Measurements from ENCODE around the gene TMEM200C.

Gene TMEM200C

DNA sequence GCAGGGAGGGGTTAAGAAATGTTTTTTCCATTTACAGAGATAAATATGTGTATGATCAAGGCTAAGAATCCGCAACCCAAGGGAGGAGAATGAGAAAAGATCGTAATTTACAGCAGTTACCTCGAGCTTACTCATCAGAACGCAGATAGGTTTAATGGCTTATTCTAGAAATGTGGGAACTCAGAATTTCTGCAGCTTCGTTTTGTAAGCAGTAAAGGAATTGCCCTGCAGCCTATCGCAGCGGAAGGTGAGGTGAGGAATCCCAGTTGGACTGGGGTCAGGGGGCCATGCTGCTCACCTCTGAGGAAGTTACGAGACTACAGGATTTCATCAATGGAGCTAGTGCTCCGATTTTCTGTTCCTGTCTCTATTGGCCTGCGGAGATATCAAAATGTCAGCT, 8.1 kb upstream of the TMEM200C start:
- DNase-seq (no peak), ATAC-seq (replicated peaks) (no peak)
- peaks cover 27 to 47% of the 10 kb centered on the region in 2 donors for H3K27me3 Mint-ChIP-seq
- H3K27ac Mint-ChIP-seq, result no peak overlapping the region
- no peak overlapping the region for H3K4me3 Mint-ChIP-seq
- no peaks in the 10 kb centered on the region for H3K9me3 Mint-ChIP-seq
- no peaks in the 10 kb centered on the region for H3K4me1 Mint-ChIP-seq
- no peaks in the 10 kb centered on the region for H3K36me3 Mint-ChIP-seq

DNA sequence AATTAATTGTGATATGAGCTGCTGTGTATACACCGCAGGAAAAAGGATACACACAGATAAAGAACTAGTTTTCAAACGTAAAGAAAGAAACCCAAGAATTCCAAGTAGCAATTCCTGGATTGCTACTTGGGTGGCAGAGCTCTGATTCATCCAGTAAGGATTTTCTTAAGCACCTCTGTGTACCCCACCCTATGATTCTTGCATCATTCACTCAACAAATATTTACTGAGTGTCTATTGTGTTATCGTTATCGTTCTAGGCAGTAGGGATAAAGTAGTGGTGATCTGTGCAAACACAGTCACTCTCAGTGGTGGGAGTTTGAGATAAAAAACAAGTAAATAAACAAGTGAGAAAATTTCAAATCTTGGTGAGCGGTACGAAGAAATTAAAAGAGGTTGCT, 4.9 kb upstream of the TMEM200C start:
- Mint-ChIP-seq H3K4me1 (peaks cover 7 to 10% of the 10 kb centered on the region in 2 donors), H3K36me3 (no peaks in the 10 kb centered on the region), H3K27ac (no peak overlapping the region), H3K4me3 (no peak overlapping the region), H3K27me3 (peaks cover 42 to 51% of the 10 kb centered on the region in 2 donors), H3K9me3 (no peaks in the 10 kb centered on the region)
- ATAC-seq (replicated peaks) (no peak), DNase-seq (no peak)

DNA sequence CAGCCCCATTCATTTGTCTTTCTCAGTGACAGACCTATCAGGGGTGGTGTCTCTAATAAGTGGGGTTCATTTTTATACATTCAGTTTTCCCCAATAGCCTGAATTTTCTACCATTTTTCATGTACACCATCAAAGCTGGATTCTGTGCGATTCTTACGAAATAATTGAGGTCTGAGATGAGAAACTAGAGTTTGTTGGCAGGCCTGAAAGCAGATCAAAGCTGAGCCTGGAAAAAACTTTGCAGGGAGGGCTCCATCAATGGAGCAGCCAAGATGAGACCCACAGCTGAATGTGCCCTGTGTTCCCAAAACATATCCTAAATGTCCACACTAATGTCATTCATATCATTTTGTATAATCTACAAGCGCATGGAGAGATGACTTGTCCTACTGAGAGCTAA, 4.5 kb upstream of the TMEM200C start:
- Mint-ChIP-seq H3K9me3 (no peaks in the 10 kb centered on the region), H3K4me1 (peaks cover 7 to 10% of the 10 kb centered on the region in 2 donors), H3K27ac (no peak overlapping the region), H3K27me3 (peaks cover 42 to 52% of the 10 kb centered on the region in 2 donors), H3K4me3 (no peak overlapping the region), H3K36me3 (no peaks in the 10 kb centered on the region)
- no peak for ATAC-seq (replicated peaks)
- DNase-seq, result no peak

DNA sequence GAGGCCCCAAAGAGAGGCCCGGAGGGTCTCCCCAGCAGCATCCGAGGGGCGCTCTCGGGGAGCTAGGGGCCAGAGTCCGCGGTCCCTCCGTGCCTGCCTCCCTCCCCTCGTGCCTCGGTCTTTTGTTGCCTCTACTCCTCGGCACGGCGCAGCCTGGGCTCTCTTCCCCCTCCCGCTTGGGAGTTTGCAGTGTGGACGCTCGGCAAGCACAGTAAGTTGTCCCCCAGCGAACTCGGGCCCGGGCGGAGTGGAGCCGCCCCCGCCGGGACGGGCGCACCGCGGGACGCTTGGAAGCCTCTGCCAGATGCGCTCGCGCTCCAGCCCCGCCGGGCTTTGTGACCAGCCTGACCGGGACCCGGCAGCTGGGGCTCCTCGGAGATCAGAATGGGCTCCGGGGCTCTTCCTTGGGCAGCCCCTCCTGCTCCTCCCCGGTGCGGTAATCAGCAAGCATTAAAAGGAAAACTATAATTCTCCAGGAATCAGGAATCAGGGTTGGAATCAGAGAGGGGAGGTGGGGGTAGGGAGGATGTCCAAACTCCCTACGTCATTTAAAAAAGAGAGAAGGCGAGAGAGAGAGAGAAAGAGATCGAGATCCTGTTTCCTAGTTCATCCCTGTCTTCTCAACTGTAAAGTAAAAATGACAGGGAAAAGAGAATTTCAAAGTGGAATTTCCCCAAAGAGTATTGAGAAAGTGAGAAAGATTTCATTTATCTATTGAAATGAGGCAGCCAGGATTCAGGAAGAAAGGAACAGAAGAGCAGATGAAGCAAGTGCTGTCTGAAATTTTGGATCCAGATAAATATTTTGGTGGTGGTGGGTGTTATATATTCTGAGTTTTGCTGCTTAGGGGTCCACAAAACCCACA, 786 bp upstream of the TMEM200C start:
- Mint-ChIP-seq H3K27ac (no peak overlapping the region), H3K9me3 (no peaks in the 10 kb centered on the region), H3K4me1 (peaks cover 17 to 27% of the 10 kb centered on the region in 2 donors), H3K36me3 (peaks cover 0 to 7% of the 10 kb centered on the region in 2 donors), H3K4me3 (peak overlapping the region; percentile 61 to 79), H3K27me3 (peaks cover 71 to 75% of the 10 kb centered on the region in 2 donors)
- DNase-seq (no peak), ATAC-seq (replicated peaks) (peak; percentile 38 to 39)

DNA sequence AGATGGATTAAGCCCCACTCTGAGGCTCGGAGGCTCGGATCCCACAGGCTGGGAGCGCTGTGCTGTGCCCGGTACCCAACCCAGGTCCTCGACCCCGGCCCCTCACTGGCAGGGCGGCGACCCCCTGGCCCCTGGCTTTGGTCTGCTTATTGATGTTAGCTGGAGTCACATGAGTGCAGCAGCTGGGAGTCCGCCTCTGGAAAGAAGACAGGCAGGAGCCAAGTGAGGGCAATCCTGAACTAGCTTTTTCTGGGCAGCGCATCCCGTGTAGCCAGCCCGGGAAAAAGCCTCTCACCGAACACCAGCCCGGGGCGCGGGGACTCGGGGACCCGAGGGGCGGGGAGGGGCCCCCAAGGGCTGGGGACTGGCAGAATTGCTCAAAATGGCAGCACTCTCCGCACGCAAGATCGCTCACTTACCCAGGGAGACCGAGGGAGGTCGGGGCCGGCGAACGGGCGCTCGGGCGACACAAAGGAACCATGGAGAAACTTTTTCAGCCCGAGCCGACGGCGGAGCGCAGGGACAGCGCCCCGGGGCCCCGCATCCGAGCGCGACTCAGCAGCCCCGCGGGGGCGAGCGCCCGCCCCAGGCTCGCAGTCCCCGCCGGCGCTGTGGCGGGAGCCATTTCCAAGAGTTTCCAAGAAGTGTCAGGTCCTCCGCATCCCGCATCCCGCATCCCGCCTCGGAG, 567 bp downstream of the TMEM200C start:
- Mint-ChIP-seq H3K36me3 (peaks cover 0 to 7% of the 10 kb centered on the region in 2 donors), H3K4me3 (peak overlapping the region; percentile 25 to 59), H3K4me1 (peaks cover 17 to 27% of the 10 kb centered on the region in 2 donors), H3K27me3 (peaks cover 59 to 69% of the 10 kb centered on the region in 2 donors), H3K27ac (no peak overlapping the region), H3K9me3 (no peaks in the 10 kb centered on the region)
- ATAC-seq (replicated peaks), result no peak
- DNase-seq, result no peak

DNA sequence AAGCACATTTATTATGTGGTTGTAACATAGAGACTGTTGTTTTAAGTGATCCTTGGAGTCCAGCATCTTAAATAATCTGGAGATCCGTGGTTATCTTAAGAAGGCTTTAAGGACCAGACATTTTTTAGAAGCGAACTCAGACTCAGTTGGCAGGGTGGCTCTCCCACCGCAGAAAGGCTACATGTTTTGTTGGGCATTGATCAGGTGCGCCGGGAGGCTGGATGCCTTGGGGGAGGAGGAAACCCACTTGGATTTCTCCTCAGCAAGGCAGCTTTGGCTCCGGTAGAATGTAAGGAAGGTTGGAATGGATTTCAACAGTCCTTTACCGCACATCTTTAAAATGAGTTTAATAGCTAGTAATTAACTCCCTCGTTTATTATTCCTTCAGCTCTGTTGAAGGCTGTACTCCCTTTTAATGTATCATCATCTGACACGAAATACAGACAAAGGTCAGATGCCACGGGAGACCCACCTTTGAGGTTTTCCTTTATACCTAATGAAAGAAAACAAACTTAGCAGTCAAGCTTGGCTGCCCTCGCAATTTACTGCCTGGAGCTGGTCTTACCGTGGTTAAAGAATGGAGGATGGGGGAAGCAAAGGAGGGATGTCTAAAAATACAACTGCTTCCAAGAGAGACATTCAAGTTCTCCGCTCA, 1.2 kb downstream of the TMEM200C start:
- DNase-seq (no peak), ATAC-seq (replicated peaks) (no peak)
- Mint-ChIP-seq H3K27ac (peak overlapping the region; percentile 25), H3K4me1 (peaks cover 17 to 27% of the 10 kb centered on the region in 2 donors), H3K27me3 (peaks cover 66 to 70% of the 10 kb centered on the region in 2 donors), H3K36me3 (peaks cover 0 to 7% of the 10 kb centered on the region in 2 donors), H3K4me3 (peak overlapping the region in 1 of 2 donors; percentile 59), H3K9me3 (no peaks in the 10 kb centered on the region)

DNA sequence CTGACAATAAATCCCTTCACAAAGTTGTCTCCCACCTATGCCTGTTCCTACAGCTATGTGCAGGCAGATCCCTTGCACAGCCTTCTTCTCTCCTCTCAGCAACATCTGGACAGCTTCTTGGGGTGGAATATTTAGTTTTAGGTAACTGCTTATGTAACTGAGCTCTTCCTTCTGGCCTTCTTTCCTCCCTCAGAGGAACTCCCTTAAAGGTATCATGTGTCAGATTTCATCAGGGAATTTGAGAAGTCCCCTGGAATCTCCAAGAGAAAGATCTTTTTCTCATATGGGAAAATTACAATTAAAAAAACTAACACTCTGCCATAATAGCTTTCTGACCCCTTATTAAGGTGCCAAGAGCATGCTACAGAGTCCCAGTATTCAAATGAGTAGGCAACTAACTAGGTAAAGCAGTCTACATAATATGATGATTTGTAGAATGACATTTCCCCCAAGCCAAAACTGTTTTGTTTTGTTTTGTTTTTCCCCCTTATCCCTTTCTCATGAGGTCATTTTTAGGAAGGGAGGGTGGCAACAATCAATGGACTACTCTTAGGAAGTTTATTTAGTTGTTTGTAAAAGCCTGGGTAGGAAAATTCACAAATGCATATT, 2.4 kb downstream of the TMEM200C start:
- ATAC-seq (replicated peaks) (no peak), DNase-seq (no peak)
- H3K4me3 Mint-ChIP-seq, result no peak overlapping the region
- peaks cover 17 to 27% of the 10 kb centered on the region in 2 donors for H3K4me1 Mint-ChIP-seq
- H3K27me3 Mint-ChIP-seq, result peaks cover 59 to 74% of the 10 kb centered on the region in 2 donors
- no peaks in the 10 kb centered on the region for H3K9me3 Mint-ChIP-seq
- H3K27ac Mint-ChIP-seq, result no peak overlapping the region
- peaks cover 0 to 7% of the 10 kb centered on the region in 2 donors for H3K36me3 Mint-ChIP-seq

DNA sequence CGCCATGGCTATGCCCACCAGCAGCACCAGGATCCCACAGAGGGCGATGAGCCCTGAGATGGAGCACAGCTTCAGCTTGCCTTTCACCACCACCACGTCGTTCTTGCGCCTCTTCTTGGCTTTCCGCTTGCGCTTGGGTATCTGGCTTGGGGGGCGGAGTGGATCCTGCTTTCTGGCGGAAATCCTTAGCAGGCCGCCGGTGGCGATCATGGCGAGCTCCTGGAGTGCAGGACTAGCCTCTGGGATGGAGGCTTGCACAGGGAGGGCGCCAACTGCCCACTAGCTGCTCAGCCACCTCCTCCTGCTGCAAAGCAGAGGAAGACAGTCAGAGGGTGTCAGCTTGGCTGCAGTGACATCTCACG, 3.5 kb downstream of the TMEM200C start:
- H3K4me1 Mint-ChIP-seq, result peaks cover 17 to 27% of the 10 kb centered on the region in 2 donors
- no peaks in the 10 kb centered on the region for H3K9me3 Mint-ChIP-seq
- no peak for ATAC-seq (replicated peaks)
- peak overlapping the region; percentile 23 to 33 for H3K4me3 Mint-ChIP-seq
- H3K27me3 Mint-ChIP-seq, result peaks cover 59 to 81% of the 10 kb centered on the region in 2 donors
- no peak overlapping the region for H3K27ac Mint-ChIP-seq
- peaks cover 0 to 7% of the 10 kb centered on the region in 2 donors for H3K36me3 Mint-ChIP-seq
- no peak for DNase-seq

DNA sequence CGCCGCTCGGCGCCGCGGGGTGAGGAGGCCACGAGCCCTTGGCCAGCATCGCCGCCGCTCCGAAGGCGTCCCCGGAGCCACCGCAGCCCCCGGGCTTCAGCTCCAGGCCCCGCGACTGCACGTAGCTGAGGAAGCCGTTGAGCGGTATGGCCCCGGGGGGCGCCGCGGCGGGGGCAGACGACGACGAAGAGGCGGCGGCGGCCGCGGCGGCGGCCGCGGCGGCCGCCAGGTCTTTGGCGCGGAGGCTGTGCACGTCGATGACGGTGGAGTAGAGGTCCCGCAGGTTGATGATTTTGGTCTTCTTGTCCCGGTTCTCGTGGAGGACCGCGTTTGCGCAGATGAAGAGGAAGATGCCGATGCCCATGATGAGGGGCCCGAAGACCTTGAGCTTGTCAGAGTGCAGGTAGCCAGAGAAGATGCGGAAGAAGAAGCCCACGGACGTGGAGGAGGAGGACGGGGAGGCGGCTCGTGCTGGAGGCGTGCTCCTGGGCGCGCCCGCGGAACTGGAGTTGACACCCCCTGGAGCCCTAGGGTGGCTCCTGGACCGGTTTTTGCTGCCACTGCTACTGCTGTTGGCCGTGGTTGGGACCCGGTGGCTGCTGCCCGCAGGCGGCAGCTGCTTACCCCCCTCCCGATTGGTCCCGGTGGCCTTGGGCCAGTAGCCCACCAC, 4.0 kb downstream of the TMEM200C start:
- no peak for DNase-seq
- H3K27ac Mint-ChIP-seq, result no peak overlapping the region
- H3K4me1 Mint-ChIP-seq, result peaks cover 16 to 24% of the 10 kb centered on the region in 2 donors
- H3K9me3 Mint-ChIP-seq, result no peaks in the 10 kb centered on the region
- H3K4me3 Mint-ChIP-seq, result peak overlapping the region; percentile 23 to 33
- peaks cover 55 to 76% of the 10 kb centered on the region in 2 donors for H3K27me3 Mint-ChIP-seq
- no peak for ATAC-seq (replicated peaks)
- H3K36me3 Mint-ChIP-seq, result peaks cover 0 to 7% of the 10 kb centered on the region in 2 donors

DNA sequence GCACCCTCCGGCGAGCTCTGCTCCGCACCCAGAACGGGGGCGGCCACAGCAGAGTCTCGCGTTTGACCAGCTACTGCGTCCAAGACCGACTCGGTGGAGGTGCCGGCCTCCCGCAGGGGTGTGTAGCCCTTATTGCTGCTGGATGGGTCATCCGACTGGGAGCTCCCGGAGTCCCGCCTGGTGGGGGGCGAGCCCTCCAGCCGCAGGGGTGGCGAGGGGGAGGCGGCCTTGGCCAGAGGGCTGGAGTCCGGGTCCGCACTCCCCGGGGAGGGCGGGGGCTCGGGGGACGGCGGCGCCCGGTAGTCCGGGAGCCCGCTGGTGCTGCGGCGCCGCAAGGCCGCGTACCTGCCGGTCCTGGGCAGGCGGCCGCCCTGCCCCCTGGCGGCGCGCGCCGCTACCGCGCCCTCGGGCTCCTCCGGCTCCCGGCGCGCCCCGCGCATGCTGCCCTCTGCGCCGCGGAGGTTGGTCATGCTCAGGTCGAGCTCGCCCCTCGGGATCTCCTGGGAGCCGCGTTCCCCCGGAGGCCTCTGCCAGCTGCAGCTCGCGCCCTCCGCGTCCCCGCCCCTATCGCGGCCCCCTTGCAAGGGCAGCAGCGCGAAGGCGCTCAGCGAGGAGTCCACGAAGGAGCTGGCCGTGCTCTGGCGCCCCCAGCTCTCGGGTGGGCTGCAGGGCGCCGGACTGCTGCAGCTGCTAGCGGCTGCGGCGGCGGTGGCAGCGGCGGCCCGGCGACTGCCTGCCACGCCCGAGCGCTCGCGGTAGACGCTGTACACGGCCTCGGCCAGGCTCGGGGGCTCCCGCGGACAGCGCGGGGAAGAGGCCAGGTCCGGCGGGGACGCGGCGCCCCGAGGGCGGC, 4.8 kb downstream of the TMEM200C start:
- Mint-ChIP-seq H3K36me3 (peaks cover 0 to 7% of the 10 kb centered on the region in 2 donors), H3K4me1 (peaks cover 9 to 17% of the 10 kb centered on the region in 2 donors), H3K27me3 (peaks cover 48 to 69% of the 10 kb centered on the region in 2 donors)

DNA sequence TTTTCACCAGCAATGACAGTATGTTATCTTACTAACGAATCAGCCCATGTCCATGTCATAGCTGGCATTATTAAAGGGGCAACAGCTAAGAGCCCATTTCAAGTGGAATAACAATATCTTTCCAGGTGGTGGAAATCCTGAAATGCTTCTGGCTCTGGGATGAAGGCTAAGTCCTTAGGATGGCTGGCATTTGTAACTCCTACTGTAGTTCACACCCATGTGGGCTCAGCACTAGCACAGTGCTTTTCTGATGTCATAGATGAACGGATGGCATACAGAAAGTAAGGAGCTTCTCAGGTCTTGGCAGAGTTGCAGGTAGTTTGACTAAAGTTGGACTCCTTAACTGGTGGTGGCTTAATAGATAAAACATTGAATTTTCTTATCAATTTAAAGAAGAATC, 10.0 kb downstream of the TMEM200C start:
- ATAC-seq (replicated peaks), result no peak
- no peak overlapping the region for H3K27ac Mint-ChIP-seq

More for the DNA sequence above, 4.8 kb downstream of the TMEM200C start:
- Mint-ChIP-seq H3K9me3 (no peaks in the 10 kb centered on the region), H3K27ac (peak overlapping the region; percentile 31), H3K4me3 (peak overlapping the region; percentile 25 to 48)
- ATAC-seq (replicated peaks) (peak; percentile 90 to 91), DNase-seq (no peak)

DNA sequence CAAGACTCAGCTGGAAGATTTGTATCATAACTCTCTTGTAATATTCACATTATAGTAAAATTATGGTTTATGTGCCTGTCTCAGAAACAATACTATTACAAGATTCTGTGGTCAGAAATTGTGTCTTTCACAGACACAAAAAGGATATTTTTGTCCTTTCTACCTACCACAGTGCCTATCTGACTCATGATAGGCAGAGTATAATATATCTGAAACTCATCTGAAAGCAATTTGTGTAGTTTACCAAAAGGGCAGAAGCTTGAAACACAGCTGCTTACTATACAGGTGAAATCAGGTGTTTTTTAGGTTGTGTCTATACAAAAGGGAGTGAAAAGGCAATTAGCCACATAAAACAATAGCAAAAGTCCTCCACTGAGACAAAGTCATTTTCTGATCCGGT, 10.9 kb downstream of the TMEM200C start:
- Mint-ChIP-seq H3K4me1 (no peaks in the 10 kb centered on the region), H3K4me3 (no peak overlapping the region), H3K36me3 (no peaks in the 10 kb centered on the region), H3K27me3 (peaks cover 16 to 25% of the 10 kb centered on the region in 2 donors), H3K27ac (no peak overlapping the region), H3K9me3 (no peaks in the 10 kb centered on the region)
- ATAC-seq (replicated peaks) (no peak), DNase-seq (no peak)

More for the DNA sequence above, 10.0 kb downstream of the TMEM200C start:
- no peak overlapping the region for H3K4me3 Mint-ChIP-seq
- H3K27me3 Mint-ChIP-seq, result peaks cover 20 to 32% of the 10 kb centered on the region in 2 donors
- no peaks in the 10 kb centered on the region for H3K4me1 Mint-ChIP-seq
- no peaks in the 10 kb centered on the region for H3K9me3 Mint-ChIP-seq
- no peak for DNase-seq
- no peaks in the 10 kb centered on the region for H3K36me3 Mint-ChIP-seq

DNA sequence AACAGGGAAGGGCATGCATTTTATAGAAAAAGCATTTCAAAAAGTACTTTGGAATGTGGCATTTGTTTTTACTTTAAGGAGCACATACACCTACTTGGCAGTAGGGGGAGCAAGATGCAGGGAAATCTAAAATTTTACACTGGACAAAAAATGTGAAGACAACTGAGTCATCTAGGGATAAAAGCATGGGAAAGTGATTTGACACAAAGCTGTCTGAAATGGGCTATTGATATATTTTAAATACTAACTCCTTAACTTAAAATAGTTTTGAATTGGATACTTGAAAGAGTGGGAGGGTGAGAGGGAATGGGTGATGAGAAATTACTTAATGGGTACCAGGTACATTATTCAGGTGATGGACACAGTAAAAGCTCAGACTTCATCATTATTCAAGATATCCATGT, 15.8 kb downstream of the TMEM200C start:
- H3K36me3 Mint-ChIP-seq, result no peaks in the 10 kb centered on the region
- no peaks in the 10 kb centered on the region for H3K9me3 Mint-ChIP-seq
- H3K27ac Mint-ChIP-seq, result no peak overlapping the region
- H3K4me1 Mint-ChIP-seq, result no peaks in the 10 kb centered on the region
- ATAC-seq (replicated peaks) (no peak), DNase-seq (no peak)
- H3K4me3 Mint-ChIP-seq, result no peak overlapping the region
- H3K27me3 Mint-ChIP-seq, result peaks cover 4 to 15% of the 10 kb centered on the region in 2 donors
